GM19324 (cell line): Measurements from ENCODE around the gene RAB4A.
"Not testable (repeated sequence)": the region's sequence is repeated elsewhere in the genome, so short reads cannot be mapped to it uniquely, and the experiment has no call there.

Experiments
- ATAC-seq: cut with Tn5 transposase; IDR thresholded peaks from one replicate; pipeline ENCODE4 v1.9.1; 2021; ENCODE audit warnings: mild to moderate bottlenecking, moderate library complexity; ENCODE audit not compliant: unreplicated experiment, low FRiP score

Gene RAB4A

GRCh38 chr1:229295745-229296144 lies 24.8 kb downstream of the RAB4A start:
- ATAC-seq = no peak

DNA sequence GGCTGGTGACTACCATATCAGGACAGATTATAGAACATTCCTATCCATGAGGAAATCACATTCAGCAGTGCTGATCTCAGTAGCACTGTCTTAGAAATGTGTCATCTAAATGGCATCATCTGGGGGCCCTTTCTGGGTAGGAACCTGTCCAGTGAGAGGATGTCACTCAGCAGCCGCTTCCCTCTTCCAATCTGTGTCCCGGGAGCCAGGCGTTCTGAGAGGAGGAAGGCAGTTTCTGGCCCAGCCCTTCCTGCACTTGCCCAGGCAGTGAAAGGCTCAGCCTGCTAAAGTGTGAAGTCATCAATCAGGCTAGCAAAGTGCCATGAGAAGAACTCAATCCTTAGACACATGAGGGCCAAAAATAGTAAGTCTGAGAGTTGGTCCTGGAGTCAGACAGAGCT lies 25.6 kb downstream of the RAB4A start:
- ATAC-seq = no peak

GRCh38 chr1:229297746-229298145 lies 26.8 kb downstream of the RAB4A start:
- no peak for ATAC-seq

DNA sequence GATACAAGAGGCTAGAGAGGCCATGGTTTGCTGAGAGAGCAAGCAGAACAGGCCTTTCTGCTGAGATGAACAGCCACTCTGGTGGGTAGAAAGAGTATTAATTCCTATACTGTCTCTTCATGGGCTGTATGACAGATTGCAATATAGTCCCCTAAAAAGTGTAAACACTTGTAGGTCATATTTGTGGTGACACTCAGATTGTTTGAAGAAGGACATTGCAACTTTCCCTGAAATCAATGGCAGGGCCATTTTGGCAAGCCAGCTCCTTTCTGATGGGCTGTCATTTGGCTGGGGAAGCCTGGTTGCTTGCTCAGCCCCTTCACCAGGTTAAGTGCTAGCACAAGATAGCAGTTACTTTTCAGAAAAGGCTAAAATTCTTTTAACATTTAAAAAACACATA lies 27.5 kb downstream of the RAB4A start:
- no peak for ATAC-seq

DNA sequence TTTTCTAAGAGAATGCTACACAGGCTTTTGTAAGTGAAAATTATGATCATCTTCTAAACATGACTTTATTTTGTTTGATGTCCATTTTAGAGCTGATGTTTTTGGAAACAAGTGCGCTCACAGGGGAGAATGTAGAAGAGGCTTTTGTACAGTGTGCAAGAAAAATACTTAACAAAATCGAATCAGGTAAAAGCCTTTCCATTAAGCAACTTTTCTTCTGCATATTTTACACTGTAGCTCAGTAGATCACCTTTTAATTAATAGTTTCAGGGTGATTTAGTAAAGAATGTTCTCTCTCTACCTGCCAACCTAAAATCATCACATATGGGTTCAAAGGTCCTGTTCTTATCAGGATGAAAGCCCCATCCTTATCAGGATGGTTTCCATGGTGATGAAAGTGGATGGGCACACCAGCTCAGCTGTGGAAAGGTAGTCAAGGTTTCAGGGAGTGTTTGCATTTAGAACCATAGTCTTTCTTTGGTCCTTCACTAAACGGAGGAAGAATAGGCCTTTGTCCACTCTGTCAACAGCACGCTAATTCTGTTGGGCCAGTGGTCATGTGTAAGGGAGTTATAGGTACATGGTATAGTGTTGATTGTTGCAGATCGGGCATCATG lies 28.1 kb downstream of the RAB4A start:
- no peak for ATAC-seq

- ATAC-seq = no peak
Observed at GRCh38 chr1:229300099-229300757, 29.3 kb downstream of the RAB4A start.

DNA sequence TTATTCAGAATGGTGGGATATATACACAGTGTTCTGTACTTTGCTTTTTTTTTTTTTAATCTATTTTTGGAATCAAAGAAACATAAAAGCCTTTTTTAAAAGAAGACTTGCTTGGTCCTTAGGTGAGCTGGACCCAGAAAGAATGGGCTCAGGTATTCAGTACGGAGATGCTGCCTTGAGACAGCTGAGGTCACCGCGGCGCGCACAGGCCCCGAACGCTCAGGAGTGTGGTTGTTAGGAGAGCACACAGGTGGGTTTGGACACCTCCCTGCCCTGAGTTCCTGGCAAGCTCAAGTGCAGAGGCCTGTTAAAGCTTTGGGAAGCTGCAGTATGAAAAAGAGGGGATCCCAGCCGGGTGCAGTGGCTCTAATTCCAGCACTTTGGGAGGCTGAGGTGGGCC lies 31.8 kb downstream of the RAB4A start:
- ATAC-seq = no peak

GRCh38 chr1:229303855-229304254 lies 32.9 kb downstream of the RAB4A start:
- no peak for ATAC-seq

DNA sequence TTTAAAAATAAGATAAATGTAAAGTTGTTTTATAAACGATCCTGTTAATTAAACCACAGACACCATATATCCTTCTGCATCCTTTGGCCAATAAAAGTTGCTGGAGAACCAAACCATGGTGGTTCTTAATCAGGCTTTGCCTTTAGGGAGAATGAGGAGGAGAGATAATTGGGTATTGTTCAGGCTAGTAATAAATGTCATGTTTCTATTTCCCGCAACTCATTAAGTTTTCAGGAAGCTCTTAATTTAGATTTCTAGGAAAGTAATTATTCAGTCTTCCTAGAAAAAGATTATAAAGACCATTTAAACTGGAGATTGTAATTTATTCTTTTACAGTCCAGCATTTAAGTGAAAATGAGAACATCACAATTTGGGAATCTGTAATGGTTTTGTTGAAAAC lies 34.5 kb downstream of the RAB4A start:
- ATAC-seq = no peak

DNA sequence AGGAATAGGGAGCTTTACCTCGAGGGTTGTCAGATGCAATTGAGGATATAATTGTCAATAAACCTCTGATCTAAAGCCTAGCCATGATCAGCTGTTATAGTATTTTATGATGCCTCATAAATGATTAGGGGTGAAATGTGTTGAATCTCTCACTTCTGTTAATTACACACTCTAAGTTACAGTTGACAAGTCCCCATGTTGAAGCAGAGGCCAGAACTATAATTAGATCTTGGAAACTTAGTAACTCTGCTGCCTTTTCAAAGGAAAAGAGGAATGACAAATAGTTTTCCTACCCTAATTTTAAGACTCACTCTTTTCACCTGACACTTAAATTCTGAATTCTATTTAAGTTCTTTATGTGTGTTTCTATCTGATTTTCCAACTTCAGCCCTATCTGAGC lies 38.2 kb downstream of the RAB4A start:
- ATAC-seq = no peak

DNA sequence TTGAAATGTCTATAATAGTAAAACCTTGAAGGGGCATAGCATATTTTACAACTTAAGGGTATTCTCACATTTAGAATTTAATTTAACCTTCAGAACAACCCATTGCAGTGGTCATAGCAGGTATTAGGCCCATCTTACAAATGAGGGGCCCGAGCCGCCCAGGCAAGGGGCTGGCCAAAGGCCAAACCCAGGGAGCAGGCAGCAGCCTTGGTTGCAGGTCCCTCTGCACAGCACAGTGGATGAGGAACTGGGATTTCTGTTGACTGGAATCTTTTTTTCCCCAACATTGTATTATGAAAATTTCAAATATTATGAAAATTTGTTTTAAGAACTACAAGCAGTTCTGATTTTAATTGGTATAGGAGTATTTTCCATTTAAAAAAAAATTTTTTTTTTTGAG lies 38.8 kb downstream of the RAB4A start:
- ATAC-seq = no peak

DNA sequence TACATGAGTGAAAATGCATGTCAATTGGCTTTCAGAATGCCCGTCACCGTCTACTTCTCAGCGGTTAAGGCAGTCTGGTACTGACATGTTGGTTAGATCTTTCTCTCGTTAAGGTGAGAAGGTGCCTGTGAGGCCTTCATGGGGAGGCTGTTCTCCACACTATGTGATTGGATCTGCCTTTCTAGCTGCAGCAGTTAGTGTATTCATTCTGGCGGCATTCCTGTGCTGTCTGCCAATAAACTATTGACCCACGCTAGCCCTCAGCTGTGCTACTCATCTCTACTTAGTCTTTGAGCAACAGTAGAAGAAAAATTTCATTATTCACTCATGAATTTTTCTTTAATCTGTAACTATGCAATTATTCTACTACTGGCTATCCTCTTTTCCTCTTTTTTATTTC lies 39.9 kb downstream of the RAB4A start:
- ATAC-seq = no peak

DNA sequence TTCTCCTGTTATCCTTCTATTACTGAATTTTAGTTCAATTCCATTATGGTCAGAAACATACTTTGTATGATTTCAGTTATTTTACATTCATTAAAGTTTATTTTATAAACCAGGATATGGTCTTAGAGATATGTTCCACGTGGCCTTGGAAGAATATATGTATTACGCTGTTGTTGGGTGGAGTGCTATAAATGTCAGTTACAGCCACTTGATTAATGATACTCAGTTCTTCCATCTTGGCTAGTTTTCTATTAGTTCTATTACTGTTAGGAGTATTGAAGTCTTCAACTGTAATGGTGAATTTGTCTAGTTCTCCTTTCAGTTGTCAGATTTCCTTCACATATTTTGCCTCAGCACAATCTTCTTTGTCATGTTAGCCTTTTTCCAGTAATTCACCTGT lies 45.3 kb downstream of the RAB4A start:
- no peak for ATAC-seq

- no peak for ATAC-seq
Observed at GRCh38 chr1:229318056-229318455, 47.1 kb downstream of the RAB4A start.

- ATAC-seq = no peak
Observed at GRCh38 chr1:229319487-229319886, 48.6 kb downstream of the RAB4A start.

- ATAC-seq = no peak
Observed at GRCh38 chr1:229323201-229323600, 52.3 kb downstream of the RAB4A start.

DNA sequence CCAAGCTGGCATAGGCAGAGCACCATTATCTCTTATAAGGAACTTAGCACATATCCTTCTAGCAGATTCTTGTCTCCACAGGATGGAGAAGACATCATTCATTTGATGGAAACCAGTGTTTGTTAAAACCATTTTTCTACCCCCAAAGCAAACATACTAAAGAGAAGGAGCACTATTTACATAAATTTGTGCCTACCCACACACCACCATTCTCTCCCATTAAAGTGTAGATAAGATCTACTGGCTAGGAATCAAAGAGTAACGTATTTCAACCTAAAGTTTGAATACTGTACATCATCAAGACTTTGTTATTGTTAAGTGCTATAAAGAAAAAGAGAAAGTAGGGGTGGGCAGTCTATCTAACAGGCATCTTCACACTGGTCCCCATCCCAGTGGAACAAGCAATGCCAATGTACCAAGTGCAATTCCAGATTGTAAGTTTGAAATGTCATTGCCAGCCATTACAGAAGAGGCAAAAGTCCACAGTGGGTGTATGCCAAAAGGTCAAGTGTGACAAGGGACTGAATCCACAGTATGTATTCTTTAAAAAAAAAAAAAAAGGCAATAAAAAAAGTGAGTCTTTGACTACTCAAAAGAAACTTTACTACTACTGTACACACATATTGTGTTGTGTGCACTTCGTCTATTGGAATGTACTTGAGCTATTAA lies 53.1 kb downstream of the RAB4A start:
- no peak for ATAC-seq

DNA sequence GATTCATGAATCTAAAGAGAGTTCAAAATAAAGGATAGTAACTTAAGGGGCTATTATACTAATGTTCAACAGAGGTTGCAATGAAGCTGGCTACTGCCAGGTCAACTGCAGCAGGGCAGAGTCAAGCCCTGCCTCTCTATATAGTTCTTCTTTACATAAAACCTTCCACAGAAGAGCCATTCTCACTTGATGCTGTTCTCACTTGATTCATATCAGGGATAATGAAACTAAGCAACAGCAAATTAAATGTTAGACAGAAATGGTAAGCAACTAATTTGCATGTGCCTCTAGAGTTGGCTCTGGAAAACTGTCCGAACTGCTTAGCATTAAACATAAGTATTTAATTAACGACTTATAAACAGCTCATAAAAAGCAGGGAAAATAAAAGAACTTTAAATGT lies 54.5 kb downstream of the RAB4A start:
- no peak for ATAC-seq

- ATAC-seq = no peak
Observed at GRCh38 chr1:229325853-229326487, 55.1 kb downstream of the RAB4A start.

DNA sequence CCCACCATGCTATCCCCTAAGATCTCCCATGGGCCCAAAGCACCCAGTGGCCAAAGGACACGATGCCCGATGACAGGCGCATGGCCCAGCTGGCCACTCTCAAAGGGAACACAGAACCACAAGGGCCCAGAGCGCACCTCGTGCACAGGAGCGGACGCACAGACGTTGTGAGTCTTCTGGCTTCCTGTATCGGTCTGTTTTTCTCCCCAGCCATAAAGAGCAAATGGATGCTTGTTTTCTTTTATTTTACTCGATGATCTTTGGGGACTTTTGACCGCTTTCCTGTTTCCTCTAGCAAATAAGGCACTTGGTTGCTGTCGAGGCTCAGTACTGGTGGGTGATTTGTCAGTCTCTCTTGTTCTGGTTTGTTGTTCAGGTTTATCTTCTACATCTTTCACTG lies 55.7 kb downstream of the RAB4A start:
- no peak for ATAC-seq

DNA sequence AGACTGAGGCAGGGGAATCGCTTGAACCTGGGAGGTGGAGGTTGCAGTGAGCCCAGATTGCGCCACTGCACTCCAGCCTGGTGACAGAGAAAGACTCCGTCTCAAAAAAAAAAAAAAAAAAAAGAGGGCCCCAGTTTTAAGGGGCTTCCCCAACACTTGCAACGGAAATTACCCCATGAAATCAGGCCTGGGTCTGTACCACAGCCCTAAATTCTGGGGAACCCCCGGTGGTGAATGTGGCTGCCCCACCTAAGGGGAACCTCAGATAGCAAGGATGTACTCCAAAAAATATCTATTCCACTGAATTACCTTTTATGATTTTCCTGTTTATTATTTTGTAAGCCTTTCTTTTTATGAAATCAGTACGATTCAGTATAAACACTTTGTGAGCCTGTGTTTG lies 56.9 kb downstream of the RAB4A start:
- ATAC-seq = not testable (repeated sequence)
